WTC11 (cell line): ENCODE data around the gene SLC1A3. TPM values are rescaled to one million over a fixed set of nuclear protein-coding genes. Genes with fewer than 3 reads are reported as not detected.

Experiments
- ATAC-seq: fragments of 200-7000 bp; cut with Tn5 transposase; 2 replicates; pipeline ENCODE4 v1.10.0; 2021; ENCODE audit warnings: mild to moderate bottlenecking, moderate library complexity
- CTCF ChIA-PET: fragments of 300-600 bp; sonication (Branson Sonifier 250); formaldehyde crosslinking; loops from one replicate; lab custom pipeline; 2021; ENCODE audit warnings: antibody characterized with exemption; lab: Charles Lee
- POLR2A ChIA-PET: fragments of 350-600 bp; sonication (Branson Sonifier 250); formaldehyde crosslinking; loops from one replicate; lab custom pipeline; 2021; ENCODE audit warnings: antibody characterized with exemption; lab: Charles Lee
- DNase-seq: peaks from one replicate; pipeline ENCODE4 v3.0.0; 2021; ENCODE audit warnings: low spot score
- H3K27ac Mint-ChIP-seq: 2 replicates; pipeline ENCODE4 v1.8.0; 2021; ENCODE audit warnings: mixed read lengths
- H3K27me3 Mint-ChIP-seq: 2 replicates; pipeline ENCODE4 v1.8.0; 2021; ENCODE audit warnings: low read depth, mild to moderate bottlenecking, moderate library complexity, mixed read lengths
- H3K36me3 Mint-ChIP-seq: 2 replicates; pipeline ENCODE4 v1.8.0; 2021; ENCODE audit warnings: mixed read lengths
- H3K4me1 Mint-ChIP-seq: 2 replicates; pipeline ENCODE4 v1.8.0; 2022; ENCODE audit warnings: mixed read lengths
- H3K4me3 Mint-ChIP-seq: 2 replicates; pipeline ENCODE4 v1.8.0; 2021; ENCODE audit warnings: mild to moderate bottlenecking, moderate library complexity, mixed read lengths
- H3K9me3 Mint-ChIP-seq: 2 replicates; pipeline ENCODE4 v1.8.0; 2021; ENCODE audit warnings: mixed read lengths
- ATF1 ChIP-seq: sonication (generic); formaldehyde crosslinking; IDR thresholded peaks from 2 replicates; pipeline ENCODE4 v1.8.1; 2023; ENCODE audit warnings: mild to moderate bottlenecking, moderate library complexity, missing genetic modification reagents
- ERG ChIP-seq: fragments of 250-450 bp; sonication (Bioruptor Pico); IDR thresholded peaks from 2 replicates; pipeline ENCODE4 v1.8.0; 2021; ENCODE audit warnings: mild to moderate bottlenecking
- ETV6 ChIP-seq: sonication (generic); formaldehyde crosslinking; IDR thresholded peaks from 2 replicates; pipeline ENCODE4 v1.8.1; 2022; ENCODE audit warnings: mild to moderate bottlenecking, missing genetic modification reagents
- FOXJ3 ChIP-seq: sonication (generic); formaldehyde crosslinking; IDR thresholded peaks from 2 replicates; pipeline ENCODE4 v1.9.0; 2021; ENCODE audit warnings: missing genetic modification reagents, mild to moderate bottlenecking, borderline replicate concordance
- GTF2I ChIP-seq: fragments of 250-450 bp; sonication (Bioruptor Pico); conservative IDR thresholded peaks from 2 replicates; pipeline ENCODE4 v1.4.0; 2021; ENCODE audit warnings: mild to moderate bottlenecking
- IRF1 ChIP-seq: sonication (generic); formaldehyde crosslinking; IDR thresholded peaks from 2 replicates; pipeline ENCODE4 v1.8.0; 2023; ENCODE audit warnings: missing genetic modification reagents
- JUN ChIP-seq: sonication (generic); formaldehyde crosslinking; IDR thresholded peaks from 2 replicates; pipeline ENCODE4 v1.8.0; 2023; ENCODE audit warnings: mild to moderate bottlenecking, missing genetic modification reagents
- MAX ChIP-seq: sonication (generic); formaldehyde crosslinking; IDR thresholded peaks from 2 replicates; pipeline ENCODE4 v1.8.0; 2022; ENCODE audit warnings: mild to moderate bottlenecking, missing genetic modification reagents
- NR3C1 ChIP-seq: sonication (generic); formaldehyde crosslinking; conservative IDR thresholded peaks from 2 replicates; pipeline ENCODE4 v1.8.1; 2023; ENCODE audit warnings: low read depth, mild to moderate bottlenecking, missing genetic modification reagents
- OVOL2 ChIP-seq: fragments of 250-450 bp; sonication (Bioruptor Pico); IDR thresholded peaks from 2 replicates; pipeline ENCODE4 v1.9.0; 2021; ENCODE audit warnings: mild to moderate bottlenecking, borderline replicate concordance
- PRDM15 ChIP-seq: sonication (generic); formaldehyde crosslinking; IDR thresholded peaks from 2 replicates; pipeline ENCODE4 v1.8.0; 2022; ENCODE audit warnings: missing genetic modification reagents
- ZNF121 ChIP-seq: sonication (generic); formaldehyde crosslinking; IDR thresholded peaks from 2 replicates; pipeline ENCODE4 v1.8.0; 2023; ENCODE audit warnings: missing genetic modification reagents
- ZNF232 ChIP-seq: sonication (generic); formaldehyde crosslinking; IDR thresholded peaks from 2 replicates; pipeline ENCODE4 v1.8.0; 2022; ENCODE audit warnings: mild to moderate bottlenecking, missing genetic modification reagents
- ZNF281 ChIP-seq: sonication (generic); formaldehyde crosslinking; IDR thresholded peaks from 2 replicates; pipeline ENCODE4 v1.8.0; 2023; ENCODE audit warnings: mild to moderate bottlenecking, missing genetic modification reagents
- ZNF396 ChIP-seq: fragments of 250-450 bp; sonication (Bioruptor Pico); IDR thresholded peaks from 2 replicates; pipeline ENCODE4 v1.8.0; 2021; ENCODE audit warnings: mild to moderate bottlenecking, moderate library complexity, borderline replicate concordance
- ZNF416 ChIP-seq: fragments of 250-450 bp; sonication (Bioruptor Pico); IDR thresholded peaks from 2 replicates; pipeline ENCODE4 v1.9.0; 2021; ENCODE audit warnings: mild to moderate bottlenecking, inconsistent platforms
- ZNF512 ChIP-seq: sonication (generic); formaldehyde crosslinking; IDR thresholded peaks from 2 replicates; pipeline ENCODE4 v1.8.1; 2022; ENCODE audit warnings: missing genetic modification reagents, borderline replicate concordance
- total RNA-seq: library from RNA; stranded (reverse); gene quantifications from 3 replicates; pipeline ENCODE4 v1.2.3, GENCODE V29; 2021

Gene SLC1A3
- total RNA-seq, 1 experiment from 2014 or later, result 77.9 TPM

- TF ChIP-seq ZNF281 (CRISPR knock-in tag), result peak; percentile 93
- peak; percentile 19; the same call in 1 of the 2 replicates for TF ChIP-seq ZNF396 (CRISPR knock-in tag)
- TF ChIP-seq ETV6, result peak; percentile 91
- TF ChIP-seq GTF2I (CRISPR knock-in tag), result peak; percentile 94
- TF ChIP-seq PRDM15 (CRISPR knock-in tag), result no peak
- no peak for TF ChIP-seq NR3C1 (CRISPR knock-in tag)
- TF ChIP-seq, all 79 proteins: peak for 11
These were observed 12.7 kb downstream of the SLC1A3 start (continued) for GRCh38 chr5:36619012-36619635.

GRCh38 chr5:36621985-36622384 lies 15.6 kb downstream of the SLC1A3 start:
- ChIA-PET CTCF (no interaction called here), POLR2A (no interaction called here)
- H3K4me3 Mint-ChIP-seq, result no peak overlapping the region; the same call in 1 of the 2 replicates
- DNase-seq (no peak), ATAC-seq (no peak)
- TF ChIP-seq MAX, result no peak
- TF ChIP-seq ATF1 (CRISPR knock-in tag), result no peak
- TF ChIP-seq JUN (CRISPR knock-in tag), result no peak
- TF ChIP-seq ETV6, result no peak
- TF ChIP-seq ERG (CRISPR knock-in tag), result no peak
- TF ChIP-seq IRF1 (CRISPR knock-in tag), result no peak
- TF ChIP-seq ZNF512 (CRISPR knock-in tag), result no peak
- no peak for TF ChIP-seq NR3C1 (CRISPR knock-in tag)
- no peak for TF ChIP-seq ZNF416 (CRISPR knock-in tag)
- no peak for TF ChIP-seq ZNF281 (CRISPR knock-in tag)
- no peak for TF ChIP-seq ZNF396 (CRISPR knock-in tag)
- TF ChIP-seq ZNF121 (CRISPR knock-in tag), result no peak
- TF ChIP-seq FOXJ3 (CRISPR knock-in tag), result no peak
- TF ChIP-seq ZNF232 (CRISPR knock-in tag), result no peak
- TF ChIP-seq OVOL2 (CRISPR knock-in tag), result no peak
- peaks cover 68% of the 10 kb centered on the region for H3K4me1 Mint-ChIP-seq
- no peaks in the 10 kb centered on the region for H3K9me3 Mint-ChIP-seq
- peaks cover 9% of the 10 kb centered on the region for H3K36me3 Mint-ChIP-seq
- no peaks in the 10 kb centered on the region for H3K27me3 Mint-ChIP-seq
- H3K27ac Mint-ChIP-seq, result no peak overlapping the region; the same call in none of the 2 replicates
